Skin epidermis (tissue), 12 donors: ENCODE data around the gene HRAS.
A peak's percentile ranks its signal among the peaks of the same experiment; 100 is the strongest.

Experiments used
- H3K27ac ChIP-seq, 21 experiments: fragments of 200-600 bp; sonication (generic) in 11 of 21; one replicate each; pipeline ENCODE4 v1.5.0; 2020; ENCODE audit warnings: mild to moderate bottlenecking in 3 of 21, inconsistent platforms in 2 of 21, moderate library complexity in 2 of 21
- H3K4me3 ChIP-seq, 7 experiments: fragments of 200-600 bp; sonication (generic) in 2 of 7; one replicate each; pipeline ENCODE4 v1.5.0; 2020; ENCODE audit warnings: inconsistent platforms in 2 of 7, mild to moderate bottlenecking in 2 of 7, moderate library complexity in 1 of 7

HRAS gene

DNA sequence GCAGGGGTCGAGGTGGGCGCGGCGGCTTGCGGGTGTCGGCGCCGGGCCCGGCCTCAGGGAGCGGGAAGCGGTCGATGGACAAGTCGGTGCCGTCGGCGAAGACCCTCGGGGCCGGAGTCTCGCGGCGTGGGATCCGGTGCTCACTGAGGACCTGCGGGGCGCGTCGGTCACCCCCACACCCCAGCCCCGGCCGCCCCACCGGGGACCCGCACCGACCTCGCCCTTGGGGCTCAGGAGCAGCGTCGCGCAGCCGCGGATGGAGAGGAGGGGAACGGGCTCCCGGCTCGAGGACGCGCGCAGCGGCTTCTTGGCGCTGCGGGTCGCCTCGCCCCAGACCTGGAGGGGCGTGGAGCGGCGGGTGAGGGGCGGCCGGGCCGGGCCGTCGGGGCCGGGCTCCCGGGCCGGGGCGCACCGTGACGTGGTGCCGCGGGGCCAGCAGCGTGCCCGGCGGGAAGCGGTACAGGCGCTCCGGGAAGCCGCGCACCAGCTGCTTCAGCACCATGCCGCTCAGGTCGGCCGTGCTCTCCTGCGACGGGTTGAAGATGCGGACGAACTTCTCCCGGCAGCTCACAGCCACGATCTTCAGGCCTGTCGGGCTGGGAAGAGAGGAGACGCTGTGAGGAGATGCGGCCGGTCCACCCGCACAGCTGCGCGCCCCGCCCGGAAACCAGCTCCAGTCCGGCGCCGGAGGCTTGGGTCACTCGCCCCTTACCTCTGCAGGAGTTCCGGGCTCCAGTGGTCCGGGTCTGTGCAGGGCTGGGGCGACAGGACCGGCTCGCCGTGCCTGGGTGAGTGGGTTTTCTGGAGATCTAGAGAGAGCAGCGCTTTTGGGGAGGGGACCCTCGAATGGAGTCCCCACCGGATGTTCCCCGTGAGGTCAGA is 20.6 kb upstream of the HRAS start:
- peak overlapping the region in 4 of 21 experiments; percentile 32 to 77 (median 38) for H3K27ac ChIP-seq
- peak overlapping the region; percentile 10 to 52 (median 30) for H3K4me3 ChIP-seq

GRCh38 chr11:555227-555779 is 19.9 kb upstream of the HRAS start:
- Histone ChIP-seq H3K4me3 (peak overlapping the region; percentile 10 to 52 (median 30)), H3K27ac (peak overlapping the region in 4 of 21 experiments; percentile 32 to 77 (median 38))

GRCh38 chr11:554428-555226 is 19.3 kb upstream of the HRAS start:
- Histone ChIP-seq H3K4me3 (peak overlapping the region; percentile 10 to 52 (median 30)), H3K27ac (peak overlapping the region in 3 of 21 experiments; percentile 1 to 42 (median 24))

DNA sequence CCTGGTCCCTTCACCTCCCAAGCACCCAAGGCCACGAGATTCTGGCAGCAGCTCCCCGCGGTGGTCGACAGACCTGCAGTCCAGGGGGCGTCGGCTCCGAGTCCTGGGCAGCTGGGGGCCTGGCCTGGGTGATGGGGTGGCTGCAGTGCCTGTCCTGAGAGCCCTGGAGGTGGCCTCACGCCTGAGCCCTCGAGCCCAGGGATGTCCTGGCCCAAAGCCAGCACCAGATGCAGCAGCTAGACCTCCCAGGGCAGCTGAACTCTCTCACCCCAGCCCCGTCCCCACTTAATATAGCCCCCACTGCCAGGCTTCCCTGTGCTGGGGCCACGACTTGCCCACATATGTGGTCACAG is 18.6 kb upstream of the HRAS start:
- H3K4me3 ChIP-seq = no peak overlapping the region
- peak overlapping the region in 1 of 21 experiments; percentile 1 for H3K27ac ChIP-seq

DNA sequence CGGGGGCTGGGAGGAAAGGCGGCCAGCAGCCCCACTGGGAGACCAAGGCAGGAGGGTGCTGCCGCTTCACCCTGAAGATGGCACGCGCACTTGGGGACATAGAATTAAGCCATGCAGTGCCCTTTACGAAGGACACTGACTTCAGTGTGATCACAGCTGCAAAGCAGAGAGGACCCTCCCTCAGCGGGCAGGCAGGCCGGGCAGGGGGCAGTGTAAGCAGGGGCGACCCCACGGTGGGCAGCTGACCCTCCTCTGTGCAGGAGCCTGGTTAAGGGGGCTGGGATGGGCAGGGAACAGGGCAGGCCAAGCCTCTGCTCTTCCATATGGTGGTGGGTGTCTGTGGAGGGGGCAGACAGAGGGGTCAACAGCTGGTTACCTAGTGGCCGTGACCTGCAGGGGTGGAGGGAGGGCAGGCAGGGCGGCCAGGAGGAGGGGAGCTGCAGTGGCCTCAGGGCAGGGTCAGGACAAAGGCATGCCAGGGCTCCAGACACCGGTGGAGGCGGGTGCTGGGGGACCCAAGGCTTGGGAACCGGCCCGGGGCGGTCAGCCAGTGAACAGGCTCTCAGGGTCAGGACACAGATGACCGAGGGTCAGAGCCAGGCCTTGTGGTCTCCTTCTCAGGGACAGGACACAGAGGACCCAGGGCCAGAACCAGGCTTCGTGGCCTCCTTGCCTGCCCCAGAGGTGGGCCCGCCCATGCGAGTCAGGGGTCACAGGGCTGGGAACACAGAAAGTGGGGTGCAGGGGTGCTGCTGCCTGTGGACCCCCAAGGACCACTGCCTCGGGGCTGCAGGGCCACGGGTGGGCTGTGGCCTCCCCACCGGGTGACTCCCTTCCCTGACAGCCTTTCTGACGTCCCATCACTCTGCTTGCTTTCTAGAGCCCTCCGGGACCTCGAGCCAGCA is 18.0 kb upstream of the HRAS start:
- no peak overlapping the region for H3K27ac ChIP-seq
- no peak overlapping the region for H3K4me3 ChIP-seq

GRCh38 chr11:551596-551995 is 16.2 kb upstream of the HRAS start:
- no peak overlapping the region for H3K27ac ChIP-seq
- no peak overlapping the region for H3K4me3 ChIP-seq

DNA sequence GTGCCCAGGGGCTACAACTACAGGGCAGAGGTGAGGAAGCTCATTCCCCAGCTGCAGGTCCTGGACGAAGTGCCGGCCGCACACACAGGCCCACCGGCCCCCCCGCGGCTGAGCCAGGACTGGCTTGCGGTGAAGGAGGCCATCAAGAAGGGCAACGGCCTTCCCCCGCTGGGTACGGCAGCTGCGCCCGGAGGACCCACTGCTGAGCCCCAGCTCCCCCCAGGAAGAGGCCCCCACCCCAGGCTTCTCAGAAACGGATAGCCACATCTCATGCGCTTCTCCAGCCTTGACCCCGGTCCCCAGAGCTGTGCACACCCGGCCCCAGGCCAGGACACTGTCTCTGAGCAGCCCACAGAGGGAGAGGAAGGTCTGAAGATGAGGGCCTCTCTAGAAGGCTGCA is 15.8 kb upstream of the HRAS start:
- Histone ChIP-seq H3K4me3 (no peak overlapping the region), H3K27ac (no peak overlapping the region)

- H3K4me3 ChIP-seq = no peak overlapping the region
- no peak overlapping the region for H3K27ac ChIP-seq
Observed at GRCh38 chr11:550746-551085, 15.3 kb upstream of the HRAS start.

GRCh38 chr11:550021-550745 is 14.8 kb upstream of the HRAS start:
- Histone ChIP-seq H3K27ac (no peak overlapping the region), H3K4me3 (no peak overlapping the region)

DNA sequence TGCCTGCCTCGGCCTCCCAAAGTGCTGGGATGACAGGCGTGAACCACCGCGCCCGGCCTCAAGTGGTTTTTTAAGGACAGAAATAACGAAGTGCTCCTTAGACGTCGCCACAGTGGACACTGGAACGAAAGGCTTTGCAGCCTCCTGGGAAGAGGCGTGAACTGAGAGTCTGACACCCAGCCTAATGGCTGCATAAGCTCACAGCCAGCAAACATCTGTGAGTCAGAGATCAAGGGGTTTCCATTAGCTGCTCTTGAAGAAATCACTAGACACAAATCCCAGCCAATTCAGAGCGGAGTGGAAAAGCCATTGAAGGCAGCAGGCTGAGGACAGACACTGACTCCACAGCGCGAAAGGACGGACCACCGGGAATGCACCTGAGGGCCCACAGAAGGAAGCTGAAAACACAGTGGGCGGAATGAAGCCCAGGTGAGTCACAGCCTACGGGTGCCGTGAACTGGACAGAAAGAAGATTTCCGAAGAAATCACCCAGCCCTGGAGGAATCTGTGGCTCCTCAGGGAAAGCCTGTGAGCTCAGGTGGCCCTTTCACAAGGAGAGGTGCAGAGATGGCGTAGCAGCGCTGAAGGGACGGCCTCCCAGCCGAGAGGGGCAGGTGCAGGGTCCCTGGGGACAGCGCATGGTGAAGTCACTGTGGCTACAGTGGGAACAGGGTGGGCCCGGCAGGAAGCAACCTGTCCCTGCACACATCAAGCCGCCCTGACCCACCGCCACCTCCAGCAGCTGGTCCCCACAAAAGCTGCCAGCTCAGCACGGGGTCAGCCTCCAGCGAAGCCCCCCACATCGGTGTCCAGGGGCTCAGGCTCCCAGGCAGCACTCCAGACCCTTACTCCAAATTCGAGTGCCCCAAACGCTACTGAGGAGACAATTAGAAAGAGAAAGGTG is 13.6 kb upstream of the HRAS start:
- H3K4me3 ChIP-seq = no peak overlapping the region
- no peak overlapping the region for H3K27ac ChIP-seq

DNA sequence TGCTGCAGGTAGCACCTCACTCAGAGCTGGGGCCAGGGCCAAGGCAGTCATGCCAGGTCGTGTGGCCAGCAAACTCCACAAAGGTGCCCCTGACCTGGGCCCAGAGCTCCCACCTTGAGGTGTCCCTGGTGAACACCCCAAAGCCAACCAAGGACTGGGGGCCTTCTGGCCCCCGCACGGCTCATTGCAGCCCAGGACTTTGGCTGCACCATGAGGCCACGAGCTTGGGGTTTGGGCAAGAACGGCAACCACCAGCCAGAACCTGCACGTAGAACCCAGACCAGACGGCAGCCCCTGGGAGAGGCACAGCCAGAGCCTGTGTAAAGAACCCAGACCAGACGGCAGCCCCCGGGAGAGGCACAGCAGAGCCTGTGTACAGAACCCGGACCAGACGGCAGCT is 9.8 kb upstream of the HRAS start:
- H3K27ac ChIP-seq = peak overlapping the region in 1 of 21 experiments; percentile 55
- H3K4me3 ChIP-seq = no peak overlapping the region

DNA sequence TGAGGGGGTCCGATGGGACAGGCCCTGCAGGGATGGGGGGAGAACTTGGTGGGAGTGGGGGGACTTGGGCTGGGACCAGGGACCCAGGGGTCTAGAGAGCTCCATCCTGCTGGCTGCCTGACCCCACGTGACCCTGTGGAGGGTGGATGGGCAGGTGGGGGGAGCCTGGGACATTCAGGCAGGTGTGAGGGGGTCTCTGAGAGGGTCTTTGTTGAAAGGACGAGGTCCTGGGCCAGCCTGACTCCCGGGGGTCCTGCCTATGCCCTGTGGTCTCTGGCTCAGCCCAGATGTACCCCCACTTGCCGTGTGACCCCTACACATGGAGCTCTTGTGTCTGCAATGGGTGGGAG is 9.4 kb upstream of the HRAS start:
- H3K4me3 ChIP-seq = no peak overlapping the region
- H3K27ac ChIP-seq = peak overlapping the region in 1 of 21 experiments; percentile 55

- H3K27ac ChIP-seq = no peak overlapping the region
- no peak overlapping the region for H3K4me3 ChIP-seq
Observed at GRCh38 chr11:541433-541885, 6.1 kb upstream of the HRAS start.

DNA sequence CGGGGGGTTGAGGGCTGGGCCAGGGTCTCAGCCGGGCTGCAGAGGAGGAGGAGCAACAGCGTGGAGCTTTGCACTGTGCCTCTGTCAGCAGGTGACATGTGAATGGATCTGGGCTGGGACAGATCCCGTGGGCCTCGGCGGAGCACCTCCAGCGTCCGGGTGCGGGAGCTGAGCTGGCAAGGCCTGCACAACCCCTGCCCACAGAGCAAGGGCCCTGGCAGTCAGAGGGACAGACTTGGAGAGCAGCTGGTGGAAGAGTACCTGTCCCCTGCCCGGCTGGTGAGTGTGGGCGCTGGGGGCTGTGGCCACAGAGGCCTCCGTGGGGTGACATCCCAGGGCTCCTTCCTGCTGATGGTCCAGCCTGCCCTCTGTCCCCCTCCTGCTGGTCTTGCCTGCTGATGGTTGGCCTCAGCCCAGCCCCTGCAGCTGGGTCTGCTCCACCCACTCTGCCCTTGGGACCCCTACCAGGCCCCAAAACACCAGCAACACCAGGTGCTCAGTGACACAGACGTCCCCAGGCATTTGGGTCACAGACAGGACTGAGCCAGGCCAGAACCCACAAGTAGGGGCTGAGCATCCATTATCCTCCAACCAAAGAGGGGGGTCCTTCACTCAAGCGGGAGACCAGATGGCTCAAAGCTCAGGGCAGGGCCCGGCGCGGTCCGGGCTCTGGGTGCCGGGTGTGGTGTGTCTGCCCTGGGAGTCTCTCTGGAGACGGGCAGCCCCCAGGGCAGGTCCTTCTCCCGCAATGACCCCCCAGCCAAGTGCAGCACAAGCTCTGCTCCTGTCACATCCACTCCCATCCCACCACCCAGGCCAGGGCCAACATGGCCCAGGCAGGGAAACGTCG is 5.4 kb upstream of the HRAS start:
- H3K27ac ChIP-seq = no peak overlapping the region
- H3K4me3 ChIP-seq = no peak overlapping the region

DNA sequence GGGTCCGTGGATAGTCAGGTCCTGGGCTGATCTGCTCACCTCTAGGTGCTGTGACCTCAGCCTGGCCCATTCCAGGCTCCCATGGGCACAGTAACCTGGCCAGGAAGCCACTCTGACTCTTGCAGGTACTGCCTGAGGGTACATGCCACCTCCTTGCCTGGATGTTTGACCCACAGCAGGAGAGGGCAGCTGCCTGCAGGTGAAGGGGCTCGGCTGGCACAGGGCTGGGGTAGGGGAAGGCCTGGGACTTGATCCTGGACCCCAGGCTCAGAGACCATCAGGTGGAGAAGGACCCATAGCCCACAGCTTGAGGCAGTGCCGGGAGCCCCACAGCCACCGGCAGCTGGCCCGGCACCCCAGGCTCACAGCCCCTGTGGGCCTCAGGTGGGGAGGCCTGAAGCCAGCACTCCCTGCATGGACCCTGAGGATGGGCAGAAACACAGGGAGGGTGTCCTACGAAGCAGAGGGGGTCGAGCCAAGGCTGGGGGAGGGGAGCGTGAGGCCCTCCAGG is 4.7 kb upstream of the HRAS start:
- no peak overlapping the region for H3K4me3 ChIP-seq

GRCh38 chr11:538431-539051 is 3.2 kb upstream of the HRAS start:
- peak overlapping the region in 2 of 21 experiments; percentile 68 to 92 for H3K27ac ChIP-seq
- no peak overlapping the region for H3K4me3 ChIP-seq

More for the DNA sequence above, 4.7 kb upstream of the HRAS start:
- no peak overlapping the region for H3K27ac ChIP-seq
